CD14-positive monocyte (primary cell): ENCODE results near the gene POGLUT2. TPM values are rescaled to one million over a fixed set of nuclear protein-coding genes. Genes with fewer than 3 reads are reported as not detected.

Source experiments
- DNase-seq, 3 donors: peaks; one replicate each; pipeline ENCODE4 v3.0.0-alpha.2; 2011 to 2022
- H2AFZ ChIP-seq: 2 replicates; pipeline ENCODE4 v1.6.0; 2012; ENCODE audit warnings: mild to moderate bottlenecking, low read depth, low read length, inconsistent platforms; ENCODE audit not compliant: insufficient read depth, poor library complexity, severe bottlenecking
- H3K27ac ChIP-seq, 2 donors: 1 replicate in 1 of 2; 2 replicates in 1 of 2; pipeline ENCODE4 v1.5.1; 2012 to 2013; ENCODE audit warnings: low read length in 2 of 2, control low read depth in 1 of 2, inconsistent platforms in 1 of 2, low read depth in 1 of 2, mild to moderate bottlenecking in 1 of 2
- H3K27me3 ChIP-seq, 2 donors: one replicate each; pipeline versions ENCODE4 v1.6.0 to v1.6.1; 2011 to 2013; ENCODE audit warnings: low read length in 2 of 2; ENCODE audit not compliant: control insufficient read depth in 2 of 2, insufficient read depth in 2 of 2
- H3K36me3 ChIP-seq, 2 donors: replicated peaks in 1 of 2; 1 replicate in 1 of 2; 2 replicates in 1 of 2; pipeline versions ENCODE4 v1.5.1 to v1.6.1; 2012 to 2013; ENCODE audit warnings: low read length in 2 of 2, control low read depth in 1 of 2, inconsistent platforms in 1 of 2, mild to moderate bottlenecking in 1 of 2; ENCODE audit not compliant: insufficient read depth in 2 of 2, control insufficient read depth in 1 of 2
- H3K4me1 ChIP-seq, 2 donors: 1 replicate in 1 of 2; 2 replicates in 1 of 2; pipeline versions ENCODE4 v1.5.1 to v1.6.1; 2012 to 2013; ENCODE audit warnings: low read length in 2 of 2, control low read depth in 1 of 2, inconsistent platforms in 1 of 2, mild to moderate bottlenecking in 1 of 2, moderate library complexity in 1 of 2; ENCODE audit not compliant: insufficient read depth in 2 of 2, control insufficient read depth in 1 of 2
- H3K4me2 ChIP-seq: replicated peaks from 2 replicates; pipeline ENCODE3; 2012; ENCODE audit warnings: low read length, moderate library complexity, mild to moderate bottlenecking; ENCODE audit not compliant: poor library complexity, severe bottlenecking; ENCODE audit errors: extremely low read depth
- H3K4me3 ChIP-seq, 3 experiments: fragments of 200-600 bp in 1 of 3; sonication (generic) in 1 of 3; replicated peaks in 1 of 3; 1 replicate in 2 of 3; 2 replicates in 1 of 3; pipeline ENCODE4 v1.5.1; 2011 to 2013; ENCODE audit warnings: low read length in 3 of 3, mild to moderate bottlenecking in 3 of 3, control low read depth in 2 of 3, low read depth in 2 of 3, inconsistent platforms in 1 of 3, moderate library complexity in 1 of 3
- H3K79me2 ChIP-seq: 2 replicates; pipeline ENCODE4 v1.6.0; 2012; ENCODE audit warnings: mild to moderate bottlenecking, control low read depth, inconsistent platforms, low read length, moderate library complexity; ENCODE audit not compliant: insufficient read depth
- H3K9ac ChIP-seq: 2 replicates; pipeline ENCODE4 v1.6.0; 2017; ENCODE audit warnings: low read length, mild to moderate bottlenecking; ENCODE audit not compliant: insufficient read depth, poor library complexity, severe bottlenecking
- H3K9me3 ChIP-seq, 2 donors: replicated peaks in 1 of 2; 1 replicate in 1 of 2; 2 replicates in 1 of 2; pipeline versions ENCODE4 v1.5.1 to v1.6.1; 2012 to 2013; ENCODE audit warnings: low read length in 2 of 2, control low read depth in 1 of 2; ENCODE audit not compliant: control insufficient read depth in 1 of 2, insufficient read depth in 1 of 2
- H4K20me1 ChIP-seq: 2 replicates; pipeline ENCODE4 v1.6.0; 2012; ENCODE audit warnings: mild to moderate bottlenecking, low read length, control low read depth, moderate library complexity; ENCODE audit not compliant: insufficient read depth
- H3K27ac Mint-ChIP-seq, 7 donors: one replicate each; pipeline ENCODE4 v1.8.0; 2020; ENCODE audit warnings: mild to moderate bottlenecking in 7 of 7, mixed read lengths in 7 of 7, moderate library complexity in 6 of 7, inconsistent platforms in 2 of 7
- H3K27me3 Mint-ChIP-seq, 3 donors: one replicate each; pipeline ENCODE4 v1.8.0; 2021 to 2022; ENCODE audit warnings: low read depth in 3 of 3, mild to moderate bottlenecking in 3 of 3, mixed read lengths in 3 of 3, moderate library complexity in 3 of 3, inconsistent platforms in 1 of 3
- H3K36me3 Mint-ChIP-seq, 2 donors: one replicate each; pipeline ENCODE4 v1.8.0; 2020; ENCODE audit warnings: mixed read lengths in 2 of 2, inconsistent platforms in 1 of 2, mild to moderate bottlenecking in 1 of 2
- H3K4me1 Mint-ChIP-seq: one replicate; pipeline ENCODE4 v1.8.0; 2020; ENCODE audit warnings: mild to moderate bottlenecking, mixed read lengths
- H3K4me3 Mint-ChIP-seq, 2 donors: one replicate each; pipeline ENCODE4 v1.8.0; 2020; ENCODE audit warnings: mild to moderate bottlenecking in 2 of 2, mixed read lengths in 2 of 2, moderate library complexity in 1 of 2
- H3K9me3 Mint-ChIP-seq, 7 donors: one replicate each; pipeline ENCODE4 v1.8.0; 2020 to 2022; ENCODE audit warnings: mixed read lengths in 7 of 7, mild to moderate bottlenecking in 6 of 7, moderate library complexity in 6 of 7, inconsistent platforms in 2 of 7
- WGBS: methylation state at CpG from one replicate; pipeline ENCODE4 v1.1.5; 2013; ENCODE audit warnings: missing lambda C conversion rate; ENCODE audit not compliant: insufficient coverage; 5-methylcytosine and 5-hydroxymethylcytosine counted together
- intact Hi-C, 2 donors: fragments of 100-400 bp; cut with micrococcal nuclease; formaldehyde crosslinking; loops; one replicate each; pipeline versions ENCODE4 v1.15.0 to v1.15.1; 2023
- polyA plus RNA-seq, 3 donors: library from polyadenylated mRNA; depleted of rRNA in 1 of 3; unstranded in 2 of 3; stranded (reverse) in 1 of 3; fragments of 300-500 nt in 2 of 3; fragments of >200 nt in 1 of 3; fragmentation: Illumina TruSeq in 2 of 3; gene quantifications; 1 replicate in 2 of 3; 2 replicates in 1 of 3; pipeline ENCODE4 v1.2.3, GENCODE V29; 2012 to 2021
- TF ChIP-seq, protein P1 (sequence below): fragments of 200-600 bp; IDR thresholded peaks from one replicate; pipeline ENCODE4 v1.8.0; 2022; ENCODE audit warnings: antibody characterized with exemption, mild to moderate bottlenecking

The POGLUT2 gene
- polyA plus RNA-seq, 3 donors = 0.22 TPM; not detected in 2

- no peaks in the 10 kb centered on the region for H3K4me1 Mint-ChIP-seq
- Histone ChIP-seq H3K9ac (no peak overlapping the region), H3K27me3 (no peaks in the 10 kb centered on the region), H3K4me1 (no peaks in the 10 kb centered on the region), H3K79me2 (no peaks in the 10 kb centered on the region), H3K36me3 (no peaks in the 10 kb centered on the region), H3K27ac (no peak overlapping the region), H3K4me3 (no peak overlapping the region), H2AFZ (no peak overlapping the region), H3K4me2 (no peak overlapping the region), H3K9me3 (no peaks in the 10 kb centered on the region), H4K20me1 (no peaks in the 10 kb centered on the region)
- WGBS = no CpG with 5 or more reads among the region's 1 CpG
- H3K27me3 Mint-ChIP-seq = peaks cover 0 to 1% (median 0%) of the 10 kb centered on the region in 3 donors
- no peaks in the 10 kb centered on the region for H3K9me3 Mint-ChIP-seq
- TF ChIP-seq, protein P1, sequence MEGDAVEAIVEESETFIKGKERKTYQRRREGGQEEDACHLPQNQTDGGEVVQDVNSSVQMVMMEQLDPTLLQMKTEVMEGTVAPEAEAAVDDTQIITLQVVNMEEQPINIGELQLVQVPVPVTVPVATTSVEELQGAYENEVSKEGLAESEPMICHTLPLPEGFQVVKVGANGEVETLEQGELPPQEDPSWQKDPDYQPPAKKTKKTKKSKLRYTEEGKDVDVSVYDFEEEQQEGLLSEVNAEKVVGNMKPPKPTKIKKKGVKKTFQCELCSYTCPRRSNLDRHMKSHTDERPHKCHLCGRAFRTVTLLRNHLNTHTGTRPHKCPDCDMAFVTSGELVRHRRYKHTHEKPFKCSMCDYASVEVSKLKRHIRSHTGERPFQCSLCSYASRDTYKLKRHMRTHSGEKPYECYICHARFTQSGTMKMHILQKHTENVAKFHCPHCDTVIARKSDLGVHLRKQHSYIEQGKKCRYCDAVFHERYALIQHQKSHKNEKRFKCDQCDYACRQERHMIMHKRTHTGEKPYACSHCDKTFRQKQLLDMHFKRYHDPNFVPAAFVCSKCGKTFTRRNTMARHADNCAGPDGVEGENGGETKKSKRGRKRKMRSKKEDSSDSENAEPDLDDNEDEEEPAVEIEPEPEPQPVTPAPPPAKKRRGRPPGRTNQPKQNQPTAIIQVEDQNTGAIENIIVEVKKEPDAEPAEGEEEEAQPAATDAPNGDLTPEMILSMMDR = no peak
- peaks cover 3 to 10% of the 10 kb centered on the region in 2 donors for H3K36me3 Mint-ChIP-seq
- intact Hi-C loops = no loop called here
- H3K4me3 Mint-ChIP-seq = no peak overlapping the region
- no peak overlapping the region for H3K27ac Mint-ChIP-seq
- DNase-seq = no peak
Observed at GRCh38 chr13:102838273-102838672, 39.5 kb upstream of the POGLUT2 start.

GRCh38 chr13:102836471-102836870, 37.7 kb upstream of the POGLUT2 start:
- Histone ChIP-seq H3K79me2 (no peaks in the 10 kb centered on the region), H2AFZ (no peak overlapping the region), H4K20me1 (no peaks in the 10 kb centered on the region), H3K9ac (no peak overlapping the region), H3K36me3 (no peaks in the 10 kb centered on the region), H3K4me1 (no peaks in the 10 kb centered on the region), H3K4me3 (no peak overlapping the region), H3K27me3 (no peaks in the 10 kb centered on the region), H3K4me2 (no peak overlapping the region), H3K9me3 (no peaks in the 10 kb centered on the region), H3K27ac (no peak overlapping the region)
- H3K4me1 Mint-ChIP-seq = no peaks in the 10 kb centered on the region
- no peaks in the 10 kb centered on the region for H3K9me3 Mint-ChIP-seq
- TF ChIP-seq, protein P1 = no peak
- no peak overlapping the region for H3K27ac Mint-ChIP-seq
- no CpG with 5 or more reads among the region's 4 CpGs for WGBS
- intact Hi-C loops = no loop called here
- no peak for DNase-seq
- no peak overlapping the region for H3K4me3 Mint-ChIP-seq
- H3K36me3 Mint-ChIP-seq = peaks cover 3 to 13% of the 10 kb centered on the region in 2 donors
- peaks cover 0 to 4% (median 0%) of the 10 kb centered on the region in 3 donors for H3K27me3 Mint-ChIP-seq
